GM12878 (cell line): ENCODE measurements around the gene CDH18. TPM values are rescaled to one million over a fixed set of nuclear protein-coding genes. Genes with fewer than 3 reads are reported as not detected.

Experiments used
- ATAC-seq: fragments of 200-7000 bp; cut with Tn5 transposase; 3 replicates; pipeline ENCODE4 v1.9.1; 2020; ENCODE audit warnings: mild to moderate bottlenecking, moderate library complexity
- BruUV-seq: library from RNA; stranded (reverse); fragments of 400-500 nt; replicated peaks from 2 replicates; lab custom pipeline; 2021; lab: Mats Ljungman, UMichigan
- CTCF ChIA-PET: fragments of 300-600 bp; sonication (Branson Sonifier 250); formaldehyde crosslinking; extraction: SDS; loops from one replicate; lab custom pipeline; 2021; ENCODE audit warnings: inconsistent platforms; lab: Yijun Ruan, JAX
- POLR2A ChIA-PET: fragments of 350-600 bp; formaldehyde crosslinking; extraction: SDS; loops from one replicate; lab custom pipeline; 2021; ENCODE audit warnings: inconsistent platforms; lab: Charles Lee
- RAD21 ChIA-PET: fragments of 300-600 bp; sonication (Branson Sonifier 250); formaldehyde crosslinking; loops from one replicate; lab custom pipeline; 2023; ENCODE audit warnings: antibody characterized with exemption; ENCODE audit not compliant: unreplicated experiment; lab: Charles Lee
- SMC1A ChIA-PET: fragments of 300-600 bp; sonication (Branson Sonifier 250); formaldehyde crosslinking; loops from one replicate; lab custom pipeline; 2023; ENCODE audit not compliant: unreplicated experiment, uncharacterized antibody; lab: Charles Lee
- DNase-seq: peaks from one replicate; pipeline ENCODE4 v3.0.0-alpha.2; 2011; ENCODE audit warnings: low read depth, low spot score
- FAIRE-seq: peaks from 3 replicates; lab custom pipeline; 2011; peaks lifted over from hg19 to GRCh38; lab: Jason Lieb, UNC
- H2AFZ ChIP-seq: 2 replicates; pipeline ENCODE4 v1.6.0; 2011; ENCODE audit warnings: low read depth, low read length, control low read depth; ENCODE audit not compliant: control insufficient read depth
- H3K27ac ChIP-seq: 2 replicates; pipeline ENCODE4 v1.5.1; 2011; ENCODE audit warnings: control low read depth; ENCODE audit not compliant: control insufficient read depth, insufficient read depth
- H3K27me3 ChIP-seq, 2 experiments: replicated peaks in 1 of 2; 2 replicates each; pipeline versions ENCODE4 v1.6.0 to v1.6.1; 2011; ENCODE audit warnings: low read length in 1 of 2; ENCODE audit not compliant: control insufficient read depth in 2 of 2, insufficient read depth in 2 of 2
- H3K36me3 ChIP-seq, 2 experiments: 2 replicates each; pipeline ENCODE4 v1.5.1; 2011; ENCODE audit warnings: low read length in 1 of 2; ENCODE audit not compliant: control insufficient read depth in 2 of 2, insufficient read depth in 2 of 2
- H3K4me1 ChIP-seq: 2 replicates; pipeline ENCODE4 v1.6.1; 2011; ENCODE audit warnings: mild to moderate bottlenecking, low read length, moderate library complexity, mixed read lengths; ENCODE audit not compliant: control insufficient read depth, insufficient read depth
- H3K4me2 ChIP-seq: 2 replicates; pipeline ENCODE4 v1.6.0; 2011; ENCODE audit warnings: control low read depth; ENCODE audit not compliant: control insufficient read depth, insufficient read depth
- H3K4me3 ChIP-seq: fragments of 200-600 bp; sonication (generic); 2 replicates; pipeline ENCODE4 v1.5.1; 2016
- H3K79me2 ChIP-seq: 2 replicates; pipeline ENCODE4 v1.6.0; 2011; ENCODE audit warnings: low read length; ENCODE audit not compliant: control insufficient read depth, insufficient read depth
- H3K9ac ChIP-seq: 2 replicates; pipeline ENCODE4 v1.8.0; 2011; ENCODE audit warnings: low read length, control low read depth, mixed read lengths; ENCODE audit not compliant: control insufficient read depth, insufficient read depth
- H3K9me3 ChIP-seq: replicated peaks from 3 replicates; pipeline ENCODE4 v1.5.1; 2011; ENCODE audit warnings: mild to moderate bottlenecking, low read length; ENCODE audit not compliant: control insufficient read depth, insufficient read depth
- H4K20me1 ChIP-seq: 2 replicates; pipeline ENCODE4 v1.6.0; 2011; ENCODE audit not compliant: control insufficient read depth, insufficient read depth
- EGR1 ChIP-seq, 2 experiments: IDR thresholded peaks; 1 replicate in 1 of 2; 2 replicates in 1 of 2; pipeline ENCODE4 v1.6.1; 2011 to 2012; ENCODE audit warnings: low read depth in 2 of 2, low read length in 2 of 2, borderline replicate concordance in 1 of 2, mild to moderate bottlenecking in 1 of 2, moderate library complexity in 1 of 2
- EZH2 ChIP-seq: IDR thresholded peaks from 2 replicates; pipeline ENCODE4 v1.6.1; 2012; ENCODE audit warnings: low read depth, mild to moderate bottlenecking, control low read depth, inconsistent platforms, low read length, borderline replicate concordance; ENCODE audit not compliant: control insufficient read depth
- FOS ChIP-seq: IDR thresholded peaks from 3 replicates; pipeline ENCODE4 v1.6.1; 2011; ENCODE audit warnings: borderline replicate concordance; ENCODE audit not compliant: insufficient read length; ENCODE audit errors: extremely low read depth
- HDGF ChIP-seq: fragments of 450-650 bp; IDR thresholded peaks from 2 replicates; pipeline ENCODE4 v1.6.1; 2016; ENCODE audit warnings: antibody characterized with exemption
- KAT2A ChIP-seq: conservative IDR thresholded peaks from 2 replicates; pipeline ENCODE4 v1.6.1; 2011; ENCODE audit warnings: low read depth, low read length; ENCODE audit not compliant: control insufficient read depth
- KDM1A ChIP-seq: fragments of 200-600 bp; sonication (generic); IDR thresholded peaks from 2 replicates; pipeline ENCODE4 v1.6.1; 2016; ENCODE audit warnings: borderline replicate concordance
- NR2C2 ChIP-seq: IDR thresholded peaks from 2 replicates; pipeline ENCODE4 v1.6.1; 2011; ENCODE audit warnings: borderline replicate concordance, low read depth; ENCODE audit not compliant: control insufficient read depth, insufficient read length
- NR2F1 ChIP-seq: fragments of 450-650 bp; conservative IDR thresholded peaks from 2 replicates; pipeline ENCODE4 v1.6.1; 2017; ENCODE audit warnings: mild to moderate bottlenecking
- POU2F2 ChIP-seq: IDR thresholded peaks from 3 replicates; pipeline ENCODE4 v1.6.1; 2011; ENCODE audit warnings: low read depth, mild to moderate bottlenecking, low read length, borderline replicate concordance
- RCOR1 ChIP-seq: conservative IDR thresholded peaks from 2 replicates; pipeline ENCODE4 v1.6.1; 2012; ENCODE audit warnings: low read depth, low read length, improper control_type of control experiment
- SMAD1 ChIP-seq: fragments of 450-650 bp; IDR thresholded peaks from 2 replicates; pipeline ENCODE4 v1.6.1; 2018; ENCODE audit warnings: mild to moderate bottlenecking, low read depth; ENCODE audit not compliant: partially characterized antibody
- SMAD5 ChIP-seq: IDR thresholded peaks from 2 replicates; pipeline ENCODE4 v1.6.1; 2016; ENCODE audit warnings: antibody characterized with exemption, low read depth
- SREBF2 ChIP-seq: IDR thresholded peaks from 2 replicates; pipeline ENCODE4 v1.6.1; 2012; ENCODE audit warnings: mild to moderate bottlenecking, low read length
- SUZ12 ChIP-seq: fragments of 200-600 bp; sonication (generic); IDR thresholded peaks from one replicate; pipeline ENCODE4 v1.6.1; 2018; ENCODE audit warnings: antibody characterized with exemption, mild to moderate bottlenecking; ENCODE audit not compliant: unreplicated experiment
- YY1 ChIP-seq: IDR thresholded peaks from 2 replicates; pipeline ENCODE4 v1.6.1; 2011; ENCODE audit warnings: low read depth, mild to moderate bottlenecking, low read length
- WGBS: methylation state at CpG from one replicate; pipeline ENCODE4 v1.1.6; 2016; ENCODE audit warnings: low lambda C conversion rate; ENCODE audit not compliant: insufficient replicate concordance, insufficient coverage; ENCODE audit errors: missing lambda C conversion rate; 5-methylcytosine and 5-hydroxymethylcytosine counted together
- in situ Hi-C: fragments of 300-500 bp; cut with MboI; formaldehyde crosslinking; loops from 9 replicates; pipeline ENCODE4 v1.14.3; 2018; ENCODE audit warnings: mixed read lengths
- intact Hi-C: fragments of 100-400 bp; cut with micrococcal nuclease; formaldehyde crosslinking; loops from one replicate; pipeline ENCODE4 v1.14.2; 2022; ENCODE audit not compliant: unreplicated experiment
- polyA plus RNA-seq, 11 experiments: library from polyadenylated mRNA; depleted of rRNA in 4 of 11; unstranded in 6 of 11; stranded (reverse) in 5 of 11; fragments of >200 nt; fragmentation: Nextera tagmentation in 4 of 11; fragmentation: Illumina TruSeq in 1 of 11; extraction: Ambion mirVana in 4 of 11; extraction: Trizol in 1 of 11; gene quantifications; 1 replicate in 1 of 11; 2 replicates in 10 of 11; pipeline versions ENCODE4 v1.2.1 to v1.2.3, GENCODE V29; 2011 to 2016; ENCODE audit warnings: inconsistent platforms in 2 of 11, missing spikeins in 2 of 11, low read depth in 1 of 11
- total RNA-seq, 4 experiments: library from RNA; depleted of rRNA in 3 of 4; stranded (reverse); fragments of >200 nt in 3 of 4; fragmentation: Illumina TruSeq in 1 of 4; extraction: Trizol in 1 of 4; gene quantifications; 2 replicates each; pipeline versions ENCODE4 v1.2.1 to v1.2.3, GENCODE V29; 2013 to 2021
- TF ChIP-seq, protein P1 (sequence below): IDR thresholded peaks from 2 replicates; pipeline ENCODE4 v1.6.1; 2012; ENCODE audit warnings: mild to moderate bottlenecking, low read depth, low read length
- TF ChIP-seq, protein P2 (sequence below): IDR thresholded peaks from 2 replicates; pipeline ENCODE4 v1.6.1; 2012; ENCODE audit warnings: low read length, inconsistent platforms
- TF ChIP-seq, protein P3 (sequence below): IDR thresholded peaks from 2 replicates; pipeline ENCODE4 v1.6.1; 2011; ENCODE audit warnings: low read depth, mild to moderate bottlenecking, low read length, moderate library complexity, borderline replicate concordance; ENCODE audit errors: extremely low read depth

Gene CDH18
- total and polyA plus RNA-seq, 10 of the 15 experiments (the other 5 are each of a cell fraction or from before 2014, with no cell fraction given): 0.41 TPM; not detected in 9

DNA sequence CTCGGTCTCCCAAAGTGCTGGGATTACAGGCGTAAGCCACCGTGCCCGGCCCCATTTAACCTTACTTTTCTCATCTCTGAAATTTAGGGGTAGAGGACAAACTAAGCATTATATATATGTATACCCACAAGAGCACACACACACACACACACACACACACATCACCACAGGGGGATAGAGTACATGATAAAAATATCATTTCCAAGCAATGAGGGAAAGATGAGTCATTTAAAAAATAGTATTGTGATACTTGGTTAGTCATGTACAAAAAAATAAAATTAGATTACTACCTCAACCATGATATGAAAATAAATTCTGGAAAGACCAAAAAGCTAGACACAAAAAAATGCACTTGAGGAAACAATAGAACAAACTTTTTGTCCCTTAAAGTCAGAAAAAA is 67.2 kb downstream of the CDH18 start:
- 39% methylated on average over 4 of the region's 4 CpGs for WGBS
- POLR2A ChIA-PET: no interaction called here
- no peak for TF ChIP-seq KDM1A
- TF ChIP-seq SUZ12: no peak
- no peak for TF ChIP-seq EZH2
- TF ChIP-seq POU2F2: no peak
- TF ChIP-seq EGR1 (IDR thresholded peaks at IDR 0.05; ENCODE audit: borderline replicate concordance in 1 of 2, low read depth in 2 of 2, low read length in 2 of 2): no peak
- no peak for TF ChIP-seq NR2F1
- no peak for TF ChIP-seq HDGF
- TF ChIP-seq NR2C2: no peak
- TF ChIP-seq SREBF2: no peak
- TF ChIP-seq, protein P1, sequence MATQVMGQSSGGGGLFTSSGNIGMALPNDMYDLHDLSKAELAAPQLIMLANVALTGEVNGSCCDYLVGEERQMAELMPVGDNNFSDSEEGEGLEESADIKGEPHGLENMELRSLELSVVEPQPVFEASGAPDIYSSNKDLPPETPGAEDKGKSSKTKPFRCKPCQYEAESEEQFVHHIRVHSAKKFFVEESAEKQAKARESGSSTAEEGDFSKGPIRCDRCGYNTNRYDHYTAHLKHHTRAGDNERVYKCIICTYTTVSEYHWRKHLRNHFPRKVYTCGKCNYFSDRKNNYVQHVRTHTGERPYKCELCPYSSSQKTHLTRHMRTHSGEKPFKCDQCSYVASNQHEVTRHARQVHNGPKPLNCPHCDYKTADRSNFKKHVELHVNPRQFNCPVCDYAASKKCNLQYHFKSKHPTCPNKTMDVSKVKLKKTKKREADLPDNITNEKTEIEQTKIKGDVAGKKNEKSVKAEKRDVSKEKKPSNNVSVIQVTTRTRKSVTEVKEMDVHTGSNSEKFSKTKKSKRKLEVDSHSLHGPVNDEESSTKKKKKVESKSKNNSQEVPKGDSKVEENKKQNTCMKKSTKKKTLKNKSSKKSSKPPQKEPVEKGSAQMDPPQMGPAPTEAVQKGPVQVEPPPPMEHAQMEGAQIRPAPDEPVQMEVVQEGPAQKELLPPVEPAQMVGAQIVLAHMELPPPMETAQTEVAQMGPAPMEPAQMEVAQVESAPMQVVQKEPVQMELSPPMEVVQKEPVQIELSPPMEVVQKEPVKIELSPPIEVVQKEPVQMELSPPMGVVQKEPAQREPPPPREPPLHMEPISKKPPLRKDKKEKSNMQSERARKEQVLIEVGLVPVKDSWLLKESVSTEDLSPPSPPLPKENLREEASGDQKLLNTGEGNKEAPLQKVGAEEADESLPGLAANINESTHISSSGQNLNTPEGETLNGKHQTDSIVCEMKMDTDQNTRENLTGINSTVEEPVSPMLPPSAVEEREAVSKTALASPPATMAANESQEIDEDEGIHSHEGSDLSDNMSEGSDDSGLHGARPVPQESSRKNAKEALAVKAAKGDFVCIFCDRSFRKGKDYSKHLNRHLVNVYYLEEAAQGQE: no peak
- TF ChIP-seq, protein P2, sequence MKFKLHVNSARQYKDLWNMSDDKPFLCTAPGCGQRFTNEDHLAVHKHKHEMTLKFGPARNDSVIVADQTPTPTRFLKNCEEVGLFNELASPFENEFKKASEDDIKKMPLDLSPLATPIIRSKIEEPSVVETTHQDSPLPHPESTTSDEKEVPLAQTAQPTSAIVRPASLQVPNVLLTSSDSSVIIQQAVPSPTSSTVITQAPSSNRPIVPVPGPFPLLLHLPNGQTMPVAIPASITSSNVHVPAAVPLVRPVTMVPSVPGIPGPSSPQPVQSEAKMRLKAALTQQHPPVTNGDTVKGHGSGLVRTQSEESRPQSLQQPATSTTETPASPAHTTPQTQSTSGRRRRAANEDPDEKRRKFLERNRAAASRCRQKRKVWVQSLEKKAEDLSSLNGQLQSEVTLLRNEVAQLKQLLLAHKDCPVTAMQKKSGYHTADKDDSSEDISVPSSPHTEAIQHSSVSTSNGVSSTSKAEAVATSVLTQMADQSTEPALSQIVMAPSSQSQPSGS: no peak
- TF ChIP-seq YY1: no peak
- TF ChIP-seq RCOR1: no peak
- no peak for TF ChIP-seq SMAD5
- TF ChIP-seq, protein P3, sequence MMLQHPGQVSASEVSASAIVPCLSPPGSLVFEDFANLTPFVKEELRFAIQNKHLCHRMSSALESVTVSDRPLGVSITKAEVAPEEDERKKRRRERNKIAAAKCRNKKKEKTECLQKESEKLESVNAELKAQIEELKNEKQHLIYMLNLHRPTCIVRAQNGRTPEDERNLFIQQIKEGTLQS: no peak
- no peak for TF ChIP-seq KAT2A
- TF ChIP-seq FOS: no peak
- TF ChIP-seq SMAD1: no peak

More for the DNA sequence above, 67.2 kb downstream of the CDH18 start:
- Histone ChIP-seq H3K36me3 (no peaks in the 10 kb centered on the region), H3K4me2 (no peak overlapping the region), H3K27me3 (no peaks in the 10 kb centered on the region), H3K9me3 (no peaks in the 10 kb centered on the region), H3K27ac (no peak overlapping the region), H3K4me1 (no peaks in the 10 kb centered on the region), H3K79me2 (no peaks in the 10 kb centered on the region), H3K9ac (no peak overlapping the region), H3K4me3 (no peak overlapping the region), H4K20me1 (no peaks in the 10 kb centered on the region), H2AFZ (no peak overlapping the region)
- DNase-seq (no peak), ATAC-seq (no peak), FAIRE-seq (no peak)
- SMC1A ChIA-PET: no interaction called here
- intact Hi-C loops: no loop called here
- CTCF ChIA-PET: interaction anchor here (0.6 kb wide), 1 partner anchor 9 kb away, joined by 3 read pairs; no protein-coding TSS in a partner anchor
- in situ Hi-C loops: no loop called here
- RAD21 ChIA-PET: no interaction called here
- no TSS peak for BruUV-seq
